Measurements from ENCODE around the gene RTN4.

- TF ChIP-seq CTCF (IDR thresholded peaks at IDR 0.05 in 8 of 11, conservative IDR thresholded peaks at IDR 0.05 in 3 of 11) (no peak), POLR2AphosphoS5 (IDR thresholded peaks at IDR 0.05) (no peak)
These were observed 87.3 kb downstream of the RTN4 start for GRCh38 chr2:54962935-54963440.

All from spleen (tissue), 7 donors.